Measurements from ENCODE around the gene RAVER1. TPM values are rescaled to one million over a fixed set of nuclear protein-coding genes. Genes with fewer than 3 reads are reported as not detected.

The RAVER1 gene
- total and polyA plus RNA-seq, 2 of the 13 experiments (the other 11 are each of a cell fraction or from before 2014, with no cell fraction given): 3.6 to 7.9 TPM

DNA sequence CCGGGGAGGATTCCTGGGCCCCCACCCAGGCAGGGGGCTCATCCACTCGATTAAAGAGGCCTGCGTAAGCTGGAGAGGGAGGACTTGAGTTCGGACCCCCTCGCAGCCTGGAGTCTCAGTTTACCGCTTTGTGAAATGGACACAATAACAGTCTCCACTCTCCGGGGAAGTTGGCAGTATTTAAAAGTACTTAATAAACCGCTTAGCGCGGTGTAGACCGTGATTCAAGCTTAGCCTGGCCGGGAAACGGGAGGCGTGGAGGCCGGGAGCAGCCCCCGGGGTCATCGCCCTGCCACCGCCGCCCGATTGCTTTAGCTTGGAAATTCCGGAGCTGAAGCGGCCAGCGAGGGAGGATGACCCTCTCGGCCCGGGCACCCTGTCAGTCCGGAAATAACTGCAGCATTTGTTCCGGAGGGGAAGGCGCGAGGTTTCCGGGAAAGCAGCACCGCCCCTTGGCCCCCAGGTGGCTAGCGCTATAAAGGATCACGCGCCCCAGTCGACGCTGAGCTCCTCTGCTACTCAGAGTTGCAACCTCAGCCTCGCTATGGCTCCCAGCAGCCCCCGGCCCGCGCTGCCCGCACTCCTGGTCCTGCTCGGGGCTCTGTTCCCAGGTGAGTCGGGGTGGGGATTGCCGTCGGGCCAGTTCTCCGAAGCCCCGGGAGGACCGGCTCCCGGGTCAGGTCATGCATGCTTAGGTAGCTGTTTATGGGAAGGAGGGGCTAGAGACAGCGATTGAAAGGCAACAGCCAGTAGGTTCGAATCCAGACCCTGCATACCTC is 62.5 kb downstream of the RAVER1 start, which contains the start of gene ICAM1 (continued):
- TF ChIP-seq, protein P1, sequence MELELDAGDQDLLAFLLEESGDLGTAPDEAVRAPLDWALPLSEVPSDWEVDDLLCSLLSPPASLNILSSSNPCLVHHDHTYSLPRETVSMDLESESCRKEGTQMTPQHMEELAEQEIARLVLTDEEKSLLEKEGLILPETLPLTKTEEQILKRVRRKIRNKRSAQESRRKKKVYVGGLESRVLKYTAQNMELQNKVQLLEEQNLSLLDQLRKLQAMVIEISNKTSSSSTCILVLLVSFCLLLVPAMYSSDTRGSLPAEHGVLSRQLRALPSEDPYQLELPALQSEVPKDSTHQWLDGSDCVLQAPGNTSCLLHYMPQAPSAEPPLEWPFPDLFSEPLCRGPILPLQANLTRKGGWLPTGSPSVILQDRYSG (CRISPR knock-in tag; IDR thresholded peaks at IDR 0.05): peak; percentile 75; the same call in 1 of the 2 replicates
- peak; percentile 46; the same call in 1 of the 2 replicates for TF ChIP-seq HOXD1 (CRISPR knock-in tag; IDR thresholded peaks at IDR 0.05)
- TF ChIP-seq, protein P2, sequence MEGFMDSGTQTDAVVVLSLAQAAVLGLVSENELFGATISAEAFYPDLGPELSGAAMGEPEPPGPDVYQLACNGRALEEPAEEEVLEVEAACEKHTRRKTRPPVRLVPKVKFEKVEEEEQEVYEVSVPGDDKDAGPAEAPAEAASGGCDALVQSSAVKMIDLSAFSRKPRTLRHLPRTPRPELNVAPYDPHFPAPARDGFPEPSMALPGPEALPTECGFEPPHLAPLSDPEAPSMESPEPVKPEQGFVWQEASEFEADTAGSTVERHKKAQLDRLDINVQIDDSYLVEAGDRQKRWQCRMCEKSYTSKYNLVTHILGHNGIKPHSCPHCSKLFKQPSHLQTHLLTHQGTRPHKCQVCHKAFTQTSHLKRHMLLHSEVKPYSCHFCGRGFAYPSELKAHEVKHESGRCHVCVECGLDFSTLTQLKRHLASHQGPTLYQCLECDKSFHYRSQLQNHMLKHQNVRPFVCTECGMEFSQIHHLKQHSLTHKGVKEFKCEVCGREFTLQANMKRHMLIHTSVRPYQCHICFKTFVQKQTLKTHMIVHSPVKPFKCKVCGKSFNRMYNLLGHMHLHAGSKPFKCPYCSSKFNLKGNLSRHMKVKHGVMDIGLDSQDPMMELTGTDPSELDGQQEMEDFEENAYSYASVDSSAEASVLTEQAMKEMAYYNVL (CRISPR knock-in tag; IDR thresholded peaks at IDR 0.05; ENCODE audit: borderline replicate concordance): no peak
- TF ChIP-seq ZNF180 (CRISPR knock-in tag; IDR thresholded peaks at IDR 0.05; ENCODE audit: borderline replicate concordance, low read depth): no peak
- peak; percentile 87 for TF ChIP-seq RFXANK (CRISPR knock-in tag; IDR thresholded peaks at IDR 0.05)
- TF ChIP-seq U2AF1 (optimal IDR thresholded peaks at IDR 0.05; ENCODE audit: low read depth, low read length): no peak
- peak; percentile 86 for TF ChIP-seq ZNF746 (CRISPR knock-in tag; IDR thresholded peaks at IDR 0.05)
- TF ChIP-seq ZMYM4 (CRISPR knock-in tag; IDR thresholded peaks at IDR 0.05): peak; percentile 60; the same call in 1 of the 2 replicates
- TF ChIP-seq RELA (CRISPR knock-in tag; IDR thresholded peaks at IDR 0.05): peak; percentile 99
- TF ChIP-seq ESRRA (CRISPR knock-in tag; IDR thresholded peaks at IDR 0.05; ENCODE audit: low read depth): peak; percentile 35
- no peak for TF ChIP-seq SRSF4 (IDR thresholded peaks at IDR 0.05; ENCODE audit: low read depth, low read length, poor library complexity, severe bottlenecking)
- TF ChIP-seq, protein P3, sequence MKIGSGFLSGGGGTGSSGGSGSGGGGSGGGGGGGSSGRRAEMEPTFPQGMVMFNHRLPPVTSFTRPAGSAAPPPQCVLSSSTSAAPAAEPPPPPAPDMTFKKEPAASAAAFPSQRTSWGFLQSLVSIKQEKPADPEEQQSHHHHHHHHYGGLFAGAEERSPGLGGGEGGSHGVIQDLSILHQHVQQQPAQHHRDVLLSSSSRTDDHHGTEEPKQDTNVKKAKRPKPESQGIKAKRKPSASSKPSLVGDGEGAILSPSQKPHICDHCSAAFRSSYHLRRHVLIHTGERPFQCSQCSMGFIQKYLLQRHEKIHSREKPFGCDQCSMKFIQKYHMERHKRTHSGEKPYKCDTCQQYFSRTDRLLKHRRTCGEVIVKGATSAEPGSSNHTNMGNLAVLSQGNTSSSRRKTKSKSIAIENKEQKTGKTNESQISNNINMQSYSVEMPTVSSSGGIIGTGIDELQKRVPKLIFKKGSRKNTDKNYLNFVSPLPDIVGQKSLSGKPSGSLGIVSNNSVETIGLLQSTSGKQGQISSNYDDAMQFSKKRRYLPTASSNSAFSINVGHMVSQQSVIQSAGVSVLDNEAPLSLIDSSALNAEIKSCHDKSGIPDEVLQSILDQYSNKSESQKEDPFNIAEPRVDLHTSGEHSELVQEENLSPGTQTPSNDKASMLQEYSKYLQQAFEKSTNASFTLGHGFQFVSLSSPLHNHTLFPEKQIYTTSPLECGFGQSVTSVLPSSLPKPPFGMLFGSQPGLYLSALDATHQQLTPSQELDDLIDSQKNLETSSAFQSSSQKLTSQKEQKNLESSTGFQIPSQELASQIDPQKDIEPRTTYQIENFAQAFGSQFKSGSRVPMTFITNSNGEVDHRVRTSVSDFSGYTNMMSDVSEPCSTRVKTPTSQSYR (CRISPR knock-in tag; IDR thresholded peaks at IDR 0.05; ENCODE audit: borderline replicate concordance): peak; percentile 44; the same call in 1 of the 2 replicates
- TF ChIP-seq KLF9 (CRISPR knock-in tag; IDR thresholded peaks at IDR 0.05; ENCODE audit: low read depth): peak; percentile 45; the same call in 1 of the 2 replicates
- TF ChIP-seq KMT2B (CRISPR knock-in tag; IDR thresholded peaks at IDR 0.05): peak; percentile 68; the same call in 1 of the 2 replicates
- no peak for TF ChIP-seq ZNF703 (CRISPR knock-in tag; IDR thresholded peaks at IDR 0.05; ENCODE audit: borderline replicate concordance)
- no peak for TF ChIP-seq ZNF790 (CRISPR knock-in tag; IDR thresholded peaks at IDR 0.05; ENCODE audit: borderline replicate concordance)
- TF ChIP-seq ZNF747 (CRISPR knock-in tag; IDR thresholded peaks at IDR 0.05; ENCODE audit: borderline replicate concordance): peak; percentile 83; the same call in 1 of the 2 replicates
- TF ChIP-seq NFRKB (IDR thresholded peaks at IDR 0.05): no peak
- TF ChIP-seq ZNF546 (CRISPR knock-in tag; conservative IDR thresholded peaks at IDR 0.05): 0 out of 2 replicates have a peak, but pooled peaks have one; percentile 56
- no peak for TF ChIP-seq YY1 (IDR thresholded peaks at IDR 0.05; ENCODE audit: insufficient read depth, insufficient replicate concordance, low read depth, low read length)
- peak; percentile 100 for TF ChIP-seq MXI1 (IDR thresholded peaks at IDR 0.05; ENCODE audit: borderline replicate concordance, low read depth, low read length)
- no peak for TF ChIP-seq ZFYVE20 (CRISPR knock-in tag; IDR thresholded peaks at IDR 0.05; ENCODE audit: borderline replicate concordance, low read depth)
- TF ChIP-seq RORA (CRISPR knock-in tag; IDR thresholded peaks at IDR 0.05): no peak

Measured in HepG2 (cell line).